ENCODE results near the gene BRSK2. TPM values are rescaled to one million over a fixed set of nuclear protein-coding genes. Genes with fewer than 3 reads are reported as not detected.

Gene BRSK2
- total and polyA plus RNA-seq, 4 donors: 0.55 to 1.0 (median 0.62) TPM

DNA sequence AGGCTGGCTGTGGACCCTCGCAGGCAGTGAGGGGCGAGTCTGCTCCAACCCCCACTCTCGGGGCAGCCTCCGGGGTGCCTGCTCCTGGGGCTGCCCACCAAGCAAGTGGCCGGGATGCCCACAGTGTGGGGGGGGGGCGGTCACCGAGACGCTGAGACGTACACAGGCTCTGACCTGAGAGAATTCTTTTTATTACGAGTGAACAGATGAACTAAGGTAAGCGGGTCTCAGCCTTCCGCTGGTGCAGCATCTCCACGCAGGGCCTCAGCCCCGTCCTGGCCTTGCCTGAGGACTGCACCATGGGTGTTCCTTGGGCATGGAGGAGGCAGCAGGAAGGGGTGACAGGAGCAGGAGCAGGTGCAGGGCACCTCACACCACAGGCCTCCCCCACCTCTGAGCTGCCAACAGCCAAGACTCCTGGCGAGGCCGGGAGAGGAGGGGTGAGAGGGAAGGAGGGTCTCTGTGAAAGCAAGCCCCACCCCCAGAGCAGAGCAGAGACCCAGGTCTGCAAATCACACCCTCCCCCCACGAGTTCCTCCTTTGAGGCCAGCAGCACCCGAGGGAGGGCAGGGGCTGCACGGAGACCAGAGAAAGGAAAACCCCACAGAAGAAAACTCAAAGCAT lies 79.7 kb downstream of the BRSK2 start:
- no peak overlapping the region for H3K27ac ChIP-seq (ENCODE audit: low read depth in 1 of 2, low read length in 2 of 2)
- no peaks in the 10 kb centered on the region for H3K27me3 ChIP-seq (ENCODE audit: control insufficient read depth in 1 of 2, insufficient read depth in 2 of 2, low read length in 1 of 2)
- no peaks in the 10 kb centered on the region for H3K9me3 ChIP-seq (ENCODE audit: control insufficient read depth, low read length)
- intact Hi-C loops (cut with DNase I): loop anchor here in 1 of 2 donors (1.0 kb wide), 1 partner anchor 9 kb away; no protein-coding TSS in a partner anchor
- ATAC-seq (ENCODE audit: low FRiP score): no peak
- no peaks in the 10 kb centered on the region for H3K4me1 ChIP-seq (ENCODE audit: control insufficient read depth in 1 of 2, insufficient read depth in 2 of 2, low read length in 2 of 2)
- peaks cover 6 to 13% of the 10 kb centered on the region in 2 donors for H3K36me3 ChIP-seq (ENCODE audit: control insufficient read depth in 1 of 2, insufficient read depth in 2 of 2, low read length in 1 of 2)
- 77 to 82% methylated on average over 16 to 19 of the region's 19 CpGs for WGBS, 2 donors
- DNase-seq: no peak
- H3K4me3 ChIP-seq (ENCODE audit: low read length in 2 of 2): no peak overlapping the region

DNA sequence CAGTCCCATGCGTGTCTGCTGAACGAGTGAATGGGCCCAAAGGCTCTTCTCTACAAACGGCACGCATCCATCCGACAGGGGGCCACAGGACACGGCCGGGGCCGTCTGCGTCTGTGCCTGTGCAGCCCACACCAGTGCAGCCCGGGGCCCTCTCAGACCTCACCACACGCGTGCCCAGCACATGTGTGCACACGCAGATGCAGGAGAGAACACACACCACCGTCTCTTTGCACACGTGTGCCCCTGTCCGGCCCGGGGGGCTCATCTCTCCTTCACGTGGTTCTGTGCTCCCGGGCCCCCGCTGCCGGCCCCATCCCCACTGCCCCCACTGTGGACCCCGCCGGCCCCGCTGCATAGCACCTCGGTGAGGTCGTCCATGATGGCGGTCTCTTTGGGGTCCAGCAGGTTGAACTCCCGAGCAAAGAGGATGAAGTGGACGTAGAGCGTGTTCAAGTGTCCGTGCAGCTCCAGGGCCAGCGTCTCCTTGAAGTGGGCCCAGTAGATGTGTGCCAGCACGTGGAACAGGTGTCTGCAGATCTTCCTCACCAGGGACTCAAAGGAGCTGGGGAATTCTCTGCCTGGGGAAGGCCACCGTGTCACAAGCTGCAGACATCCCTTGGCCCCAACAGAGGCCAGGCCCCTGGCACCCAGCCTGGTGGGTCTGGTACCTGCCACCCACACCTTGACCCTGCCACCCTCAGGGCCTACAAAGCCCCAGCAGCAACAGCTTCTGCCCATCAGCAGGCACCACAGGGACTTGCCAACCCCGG lies 80.4 kb downstream of the BRSK2 start:
- intact Hi-C loops (cut with DNase I): loop anchor here in 1 of 2 donors (1.0 kb wide), 1 partner anchor 8 kb away; no protein-coding TSS in a partner anchor
- Histone ChIP-seq H3K27me3 (ENCODE audit: control insufficient read depth in 1 of 2, insufficient read depth in 2 of 2, low read length in 1 of 2) (no peaks in the 10 kb centered on the region), H3K4me1 (ENCODE audit: control insufficient read depth in 1 of 2, insufficient read depth in 2 of 2, low read length in 2 of 2) (no peaks in the 10 kb centered on the region), H3K9me3 (ENCODE audit: control insufficient read depth, low read length) (no peaks in the 10 kb centered on the region), H3K27ac (ENCODE audit: low read depth in 1 of 2, low read length in 2 of 2) (no peak overlapping the region), H3K36me3 (ENCODE audit: control insufficient read depth in 1 of 2, insufficient read depth in 2 of 2, low read length in 1 of 2) (peaks cover 6 to 13% of the 10 kb centered on the region in 2 donors), H3K4me3 (ENCODE audit: low read length in 2 of 2) (no peak overlapping the region)
- no peak for ATAC-seq (ENCODE audit: low FRiP score)
- peak; percentile 33 to 75 for DNase-seq
- WGBS, 2 donors: 86 to 87% methylated on average over 33 to 35 of the region's 35 CpGs

DNA sequence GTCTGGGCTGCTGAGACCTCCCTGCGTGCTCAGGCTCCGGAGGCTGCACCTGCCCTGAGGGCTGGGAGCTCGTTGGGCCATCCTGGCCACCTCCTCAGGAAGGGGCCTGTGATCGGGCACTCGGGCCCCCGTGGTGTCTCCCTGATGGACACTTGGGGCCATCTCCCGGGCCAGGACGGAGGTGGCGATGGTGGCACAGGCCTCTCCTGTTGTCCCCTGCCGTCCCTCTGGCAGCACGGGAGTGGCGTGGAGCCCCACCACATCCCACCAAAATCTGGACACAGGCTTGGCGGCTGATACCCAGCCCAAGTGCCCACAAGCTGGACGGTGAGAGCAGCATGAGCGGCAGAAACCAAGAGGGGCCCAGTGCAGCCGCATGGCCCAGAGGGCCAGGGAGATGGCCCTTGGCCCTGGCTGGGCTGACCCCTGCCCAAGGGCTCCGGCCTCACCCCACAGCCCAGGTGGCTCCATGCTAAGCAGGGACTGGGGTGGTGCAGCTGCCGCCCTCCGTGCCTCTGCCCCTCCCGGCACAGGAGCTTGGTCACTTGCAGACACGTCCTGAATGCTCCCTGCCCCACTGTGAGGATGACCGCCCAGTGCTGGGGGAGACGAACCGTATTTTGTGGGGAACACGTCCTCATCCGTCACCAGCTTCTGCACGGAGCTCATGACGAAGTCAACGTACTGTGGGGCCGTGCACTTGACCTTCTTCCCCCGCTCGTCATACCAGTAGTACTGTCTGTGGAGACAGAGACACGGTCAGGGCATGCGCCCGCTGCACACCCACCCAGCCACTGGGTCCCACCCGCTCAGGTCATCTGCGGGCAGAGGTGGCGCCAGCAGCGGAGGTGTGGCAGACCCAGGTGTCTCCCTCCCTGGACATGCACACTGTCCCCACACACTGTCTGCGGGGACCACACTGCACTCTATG lies 81.2 kb downstream of the BRSK2 start:
- Histone ChIP-seq H3K27ac (ENCODE audit: low read depth in 1 of 2, low read length in 2 of 2) (no peak overlapping the region), H3K4me3 (ENCODE audit: low read length in 2 of 2) (no peak overlapping the region), H3K27me3 (ENCODE audit: control insufficient read depth in 1 of 2, insufficient read depth in 2 of 2, low read length in 1 of 2) (no peaks in the 10 kb centered on the region), H3K9me3 (ENCODE audit: control insufficient read depth, low read length) (no peaks in the 10 kb centered on the region), H3K4me1 (ENCODE audit: control insufficient read depth in 1 of 2, insufficient read depth in 2 of 2, low read length in 2 of 2) (no peaks in the 10 kb centered on the region), H3K36me3 (ENCODE audit: control insufficient read depth in 1 of 2, insufficient read depth in 2 of 2, low read length in 1 of 2) (peaks cover 6 to 13% of the 10 kb centered on the region in 2 donors)
- intact Hi-C loops (cut with DNase I): no loop called here
- no peak for ATAC-seq (ENCODE audit: low FRiP score)
- DNase-seq: peak; percentile 47 to 65
- 90% methylated on average over 40 of the region's 40 CpGs for WGBS, 2 donors

DNA sequence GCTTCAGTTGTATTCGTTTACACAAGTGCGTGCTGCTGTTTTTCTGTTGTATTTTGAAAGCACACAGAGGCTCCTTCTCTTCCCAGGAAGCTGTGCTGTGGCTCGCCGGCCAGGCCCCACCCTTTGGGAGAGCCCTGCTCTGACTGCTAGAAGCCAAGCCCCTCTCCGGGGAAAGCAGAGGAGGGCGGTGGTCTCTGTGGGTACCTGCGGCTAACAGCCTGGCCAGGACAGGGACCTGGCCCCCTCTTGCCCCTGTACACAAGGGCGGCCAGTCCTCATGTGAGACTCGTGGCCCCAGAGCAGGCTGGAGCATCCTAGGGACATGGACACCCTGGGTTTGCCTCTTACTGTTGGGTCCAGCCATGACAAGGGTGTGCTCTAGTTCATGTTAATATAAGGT lies 82.0 kb downstream of the BRSK2 start:
- DNase-seq (peak; percentile 30 to 64), ATAC-seq (ENCODE audit: low FRiP score) (no peak)
- peaks cover 6 to 13% of the 10 kb centered on the region in 2 donors for H3K36me3 ChIP-seq (ENCODE audit: control insufficient read depth in 1 of 2, insufficient read depth in 2 of 2, low read length in 1 of 2)
- H3K4me3 ChIP-seq (ENCODE audit: low read length in 2 of 2): no peak overlapping the region
- no peaks in the 10 kb centered on the region for H3K9me3 ChIP-seq (ENCODE audit: control insufficient read depth, low read length)
- no peaks in the 10 kb centered on the region for H3K4me1 ChIP-seq (ENCODE audit: control insufficient read depth in 1 of 2, insufficient read depth in 2 of 2, low read length in 2 of 2)
- 72% methylated on average over 9 of the region's 9 CpGs for WGBS, 2 donors
- no peak overlapping the region for H3K27ac ChIP-seq (ENCODE audit: low read depth in 1 of 2, low read length in 2 of 2)
- H3K27me3 ChIP-seq (ENCODE audit: control insufficient read depth in 1 of 2, insufficient read depth in 2 of 2, low read length in 1 of 2): no peaks in the 10 kb centered on the region
- intact Hi-C loops (cut with DNase I): no loop called here

DNA sequence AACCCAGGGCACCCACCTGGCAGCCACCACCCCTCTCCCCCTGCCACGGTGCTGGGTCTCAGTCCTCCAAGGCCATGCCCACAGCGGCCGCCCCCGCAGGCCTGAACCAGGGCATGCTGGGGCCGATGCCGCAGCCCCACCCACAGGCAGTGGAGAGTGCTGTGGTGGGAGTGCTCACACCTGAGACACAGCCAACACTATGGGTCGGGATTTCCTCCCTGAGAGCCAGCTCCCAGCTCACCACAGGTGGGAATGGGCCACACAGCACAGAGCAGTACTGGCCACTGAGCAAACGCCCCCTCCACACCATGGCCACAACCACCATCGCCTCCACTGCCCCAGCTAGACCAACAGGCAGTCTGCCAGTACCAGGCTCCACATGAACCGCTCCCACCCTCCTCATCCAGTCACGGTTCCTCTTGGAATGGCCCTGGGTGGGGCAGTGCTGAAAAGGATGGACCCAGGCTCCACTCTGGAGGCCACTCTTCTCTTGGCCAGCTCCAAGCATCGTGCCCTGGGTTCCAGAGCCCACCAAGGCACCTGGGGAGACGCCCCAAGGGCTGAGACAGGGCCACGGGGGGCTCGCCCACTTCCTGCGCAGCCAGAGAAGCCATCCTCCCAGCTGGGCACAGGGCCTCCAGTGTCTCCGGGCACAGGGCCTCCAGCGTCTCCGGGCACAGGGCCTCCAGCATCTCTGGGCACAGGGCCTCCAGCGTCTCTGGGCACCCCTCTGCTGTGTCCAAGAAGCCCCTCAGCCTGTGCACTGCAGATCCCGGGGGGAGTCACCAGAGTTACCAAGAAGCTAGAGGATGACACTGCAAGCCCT lies 82.7 kb downstream of the BRSK2 start:
- Histone ChIP-seq H3K36me3 (ENCODE audit: control insufficient read depth in 1 of 2, insufficient read depth in 2 of 2, low read length in 1 of 2) (peaks cover 6 to 13% of the 10 kb centered on the region in 2 donors), H3K27ac (ENCODE audit: low read depth in 1 of 2, low read length in 2 of 2) (no peak overlapping the region), H3K27me3 (ENCODE audit: control insufficient read depth in 1 of 2, insufficient read depth in 2 of 2, low read length in 1 of 2) (no peaks in the 10 kb centered on the region), H3K9me3 (ENCODE audit: control insufficient read depth, low read length) (no peaks in the 10 kb centered on the region), H3K4me1 (ENCODE audit: control insufficient read depth in 1 of 2, insufficient read depth in 2 of 2, low read length in 2 of 2) (no peaks in the 10 kb centered on the region), H3K4me3 (ENCODE audit: low read length in 2 of 2) (no peak overlapping the region)
- ATAC-seq (ENCODE audit: low FRiP score): no peak
- intact Hi-C loops (cut with DNase I): no loop called here
- peak; percentile 41 to 59 for DNase-seq
- 85 to 87% methylated on average over 21 of the region's 21 CpGs for WGBS, 2 donors

DNA sequence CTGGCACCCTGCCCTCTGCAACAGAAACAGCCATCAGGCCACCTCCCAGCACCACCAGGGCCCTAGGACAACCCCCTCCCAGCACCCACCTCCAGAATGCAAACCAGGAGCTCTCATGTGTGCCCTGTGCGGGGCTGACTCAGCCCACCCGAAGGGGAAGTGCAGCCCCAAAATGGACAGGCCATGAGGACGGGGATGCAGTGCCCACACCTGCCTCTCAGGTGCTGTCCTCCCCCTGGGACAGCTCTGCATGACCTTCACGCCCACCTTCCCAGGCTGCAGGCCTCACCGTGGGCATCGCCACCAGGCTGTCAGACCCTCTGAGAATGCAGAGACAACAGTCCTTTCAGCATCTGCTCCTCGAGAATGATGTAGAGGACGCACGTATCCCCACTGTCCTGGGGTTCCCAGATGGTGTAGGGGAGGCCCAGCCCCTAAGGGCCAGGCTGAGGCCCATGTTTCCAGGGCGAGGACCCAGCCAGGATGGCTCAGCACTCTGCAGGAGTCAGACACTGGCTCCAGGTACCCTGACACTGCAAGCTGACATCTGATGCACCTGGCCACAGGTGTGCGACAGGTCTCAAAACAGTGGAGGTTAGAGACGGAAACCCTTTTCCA lies 83.4 kb downstream of the BRSK2 start:
- WGBS, 2 donors: 85 to 91% methylated on average over 12 of the region's 12 CpGs
- peaks cover 6 to 13% of the 10 kb centered on the region in 2 donors for H3K36me3 ChIP-seq (ENCODE audit: control insufficient read depth in 1 of 2, insufficient read depth in 2 of 2, low read length in 1 of 2)
- intact Hi-C loops (cut with DNase I): no loop called here

DNA sequence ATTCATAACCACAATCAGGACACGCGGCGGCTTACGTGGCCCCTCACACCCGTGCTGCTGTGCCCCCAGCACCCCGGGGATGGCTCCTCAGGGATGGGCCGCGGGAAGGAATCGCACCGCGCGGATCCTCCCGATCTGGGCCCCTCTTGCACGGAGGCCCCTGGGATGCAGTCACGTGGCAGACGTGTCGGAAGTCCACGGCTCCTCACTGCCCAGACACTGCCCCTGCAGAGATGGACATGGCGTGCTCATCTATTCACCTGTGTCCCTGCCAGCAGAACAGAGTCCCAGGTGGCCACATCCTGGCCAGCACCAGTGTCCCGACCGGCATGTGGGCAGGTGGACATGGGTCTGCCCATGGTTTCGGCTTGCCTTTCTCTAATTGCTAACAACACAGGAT lies 84.1 kb downstream of the BRSK2 start:
- 91 to 93% methylated on average over 22 of the region's 22 CpGs for WGBS, 2 donors
- no peak for ATAC-seq (ENCODE audit: low FRiP score)
- peaks cover 6 to 13% of the 10 kb centered on the region in 2 donors for H3K36me3 ChIP-seq (ENCODE audit: control insufficient read depth in 1 of 2, insufficient read depth in 2 of 2, low read length in 1 of 2)

More for the DNA sequence above, 83.4 kb downstream of the BRSK2 start:
- Histone ChIP-seq H3K9me3 (ENCODE audit: control insufficient read depth, low read length) (no peaks in the 10 kb centered on the region), H3K27me3 (ENCODE audit: control insufficient read depth in 1 of 2, insufficient read depth in 2 of 2, low read length in 1 of 2) (no peaks in the 10 kb centered on the region), H3K27ac (ENCODE audit: low read depth in 1 of 2, low read length in 2 of 2) (no peak overlapping the region), H3K4me1 (ENCODE audit: control insufficient read depth in 1 of 2, insufficient read depth in 2 of 2, low read length in 2 of 2) (no peaks in the 10 kb centered on the region), H3K4me3 (ENCODE audit: low read length in 2 of 2) (no peak overlapping the region)
- ATAC-seq (ENCODE audit: low FRiP score): no peak
- DNase-seq: peak; percentile 16 to 52

More for the DNA sequence above, 84.1 kb downstream of the BRSK2 start:
- Histone ChIP-seq H3K27ac (ENCODE audit: low read depth in 1 of 2, low read length in 2 of 2) (no peak overlapping the region), H3K27me3 (ENCODE audit: control insufficient read depth in 1 of 2, insufficient read depth in 2 of 2, low read length in 1 of 2) (no peaks in the 10 kb centered on the region), H3K9me3 (ENCODE audit: control insufficient read depth, low read length) (no peaks in the 10 kb centered on the region), H3K4me3 (ENCODE audit: low read length in 2 of 2) (no peak overlapping the region), H3K4me1 (ENCODE audit: control insufficient read depth in 1 of 2, insufficient read depth in 2 of 2, low read length in 2 of 2) (no peaks in the 10 kb centered on the region)
- DNase-seq: peak; percentile 38 to 71
- intact Hi-C loops (cut with DNase I): no loop called here

Measured in aorta (tissue), 5 donors.